ENCODE results near the gene ZNF697.
"Not testable (repeated sequence)": the region's sequence is repeated elsewhere in the genome, so short reads cannot be mapped to it uniquely, and the experiment has no call there.

ZNF697 gene

GRCh38 chr1:119602169-119602568 is 45.9 kb downstream of the ZNF697 start:
- peaks cover 10% of the 10 kb centered on the region for H3K4me1 ChIP-seq (ENCODE audit: control insufficient read depth, insufficient read depth, low read length, poor library complexity, severe bottlenecking)
- no peak overlapping the region for H3K4me3 ChIP-seq (ENCODE audit: extremely low read depth, insufficient read depth, low read length, poor library complexity, severe bottlenecking)
- H3K27ac ChIP-seq (ENCODE audit: low read depth, low read length, severe bottlenecking): no peak overlapping the region
- WGBS, 2 experiments (ENCODE audit: insufficient coverage in 2 of 2): 100% methylated on average over 2 of the region's 2 CpGs; no CpG with 5 or more reads in 1 of the 2 experiments
- no peaks in the 10 kb centered on the region for H3K36me3 ChIP-seq (ENCODE audit: control insufficient read depth, insufficient read depth, low read length)
- H3K9me3 ChIP-seq (ENCODE audit: control insufficient read depth, low read length): no peaks in the 10 kb centered on the region

GRCh38 chr1:119600976-119601375 is 47.1 kb downstream of the ZNF697 start:
- no peaks in the 10 kb centered on the region for H3K9me3 ChIP-seq (ENCODE audit: control insufficient read depth, low read length)
- no peaks in the 10 kb centered on the region for H3K36me3 ChIP-seq (ENCODE audit: control insufficient read depth, insufficient read depth, low read length)
- H3K4me1 ChIP-seq (ENCODE audit: control insufficient read depth, insufficient read depth, low read length, poor library complexity, severe bottlenecking): peaks cover 10% of the 10 kb centered on the region
- no peak overlapping the region for H3K4me3 ChIP-seq (ENCODE audit: extremely low read depth, insufficient read depth, low read length, poor library complexity, severe bottlenecking)
- H3K27ac ChIP-seq (ENCODE audit: low read depth, low read length, severe bottlenecking): no peak overlapping the region
- WGBS, 2 experiments (ENCODE audit: insufficient coverage in 2 of 2): no CpG with 5 or more reads among the region's 1 CpG

GRCh38 chr1:119600561-119600960 is 47.5 kb downstream of the ZNF697 start:
- 86 to 100% methylated on average over 2 to 3 of the region's 4 CpGs for WGBS, 2 experiments (ENCODE audit: insufficient coverage in 2 of 2)
- H3K4me1 ChIP-seq (ENCODE audit: control insufficient read depth, insufficient read depth, low read length, poor library complexity, severe bottlenecking): peaks cover 10% of the 10 kb centered on the region
- no peak overlapping the region for H3K27ac ChIP-seq (ENCODE audit: low read depth, low read length, severe bottlenecking)
- H3K9me3 ChIP-seq (ENCODE audit: control insufficient read depth, low read length): no peaks in the 10 kb centered on the region
- no peaks in the 10 kb centered on the region for H3K36me3 ChIP-seq (ENCODE audit: control insufficient read depth, insufficient read depth, low read length)
- H3K4me3 ChIP-seq (ENCODE audit: extremely low read depth, insufficient read depth, low read length, poor library complexity, severe bottlenecking): no peak overlapping the region

- no peak overlapping the region for H3K4me3 ChIP-seq (ENCODE audit: extremely low read depth, insufficient read depth, low read length, poor library complexity, severe bottlenecking)
- WGBS, 2 experiments (ENCODE audit: insufficient coverage in 2 of 2): 100% methylated on average over 2 of the region's 2 CpGs
- H3K9me3 ChIP-seq (ENCODE audit: control insufficient read depth, low read length): no peaks in the 10 kb centered on the region
- H3K4me1 ChIP-seq (ENCODE audit: control insufficient read depth, insufficient read depth, low read length, poor library complexity, severe bottlenecking): no peaks in the 10 kb centered on the region
- no peaks in the 10 kb centered on the region for H3K36me3 ChIP-seq (ENCODE audit: control insufficient read depth, insufficient read depth, low read length)
- no peak overlapping the region for H3K27ac ChIP-seq (ENCODE audit: low read depth, low read length, severe bottlenecking)
These were observed 52.5 kb downstream of the ZNF697 start for GRCh38 chr1:119595606-119596005.

- Histone ChIP-seq H3K36me3 (ENCODE audit: control insufficient read depth, insufficient read depth, low read length) (no peaks in the 10 kb centered on the region), H3K9me3 (ENCODE audit: control insufficient read depth, low read length) (no peaks in the 10 kb centered on the region), H3K27ac (ENCODE audit: low read depth, low read length, severe bottlenecking) (no peak overlapping the region), H3K4me3 (ENCODE audit: extremely low read depth, insufficient read depth, low read length, poor library complexity, severe bottlenecking) (no peak overlapping the region), H3K4me1 (ENCODE audit: control insufficient read depth, insufficient read depth, low read length, poor library complexity, severe bottlenecking) (no peaks in the 10 kb centered on the region)
- no CpG with 5 or more reads among the region's 2 CpGs for WGBS, 2 experiments (ENCODE audit: insufficient coverage in 2 of 2)
These were observed 52.9 kb downstream of the ZNF697 start for GRCh38 chr1:119595168-119595567.

GRCh38 chr1:119594376-119594775 is 53.7 kb downstream of the ZNF697 start:
- no peak overlapping the region for H3K4me3 ChIP-seq (ENCODE audit: extremely low read depth, insufficient read depth, low read length, poor library complexity, severe bottlenecking)
- no peak overlapping the region for H3K27ac ChIP-seq (ENCODE audit: low read depth, low read length, severe bottlenecking)
- 100% methylated on average over 1 of the region's 1 CpG; no CpG with 5 or more reads in 1 of the 2 experiments for WGBS, 2 experiments (ENCODE audit: insufficient coverage in 2 of 2)

GRCh38 chr1:119593805-119594204 is 54.3 kb downstream of the ZNF697 start:
- Histone ChIP-seq H3K27ac (ENCODE audit: low read depth, low read length, severe bottlenecking) (no peak overlapping the region), H3K9me3 (ENCODE audit: control insufficient read depth, low read length) (no peaks in the 10 kb centered on the region), H3K4me1 (ENCODE audit: control insufficient read depth, insufficient read depth, low read length, poor library complexity, severe bottlenecking) (no peaks in the 10 kb centered on the region), H3K4me3 (ENCODE audit: extremely low read depth, insufficient read depth, low read length, poor library complexity, severe bottlenecking) (no peak overlapping the region), H3K36me3 (ENCODE audit: control insufficient read depth, insufficient read depth, low read length) (no peaks in the 10 kb centered on the region)
- 100% methylated on average over 1 of the region's 1 CpG; no CpG with 5 or more reads in 1 of the 2 experiments for WGBS, 2 experiments (ENCODE audit: insufficient coverage in 2 of 2)

More at GRCh38 chr1:119594376-119594775, 53.7 kb downstream of the ZNF697 start:
- no peaks in the 10 kb centered on the region for H3K36me3 ChIP-seq (ENCODE audit: control insufficient read depth, insufficient read depth, low read length)
- no peaks in the 10 kb centered on the region for H3K9me3 ChIP-seq (ENCODE audit: control insufficient read depth, low read length)
- H3K4me1 ChIP-seq (ENCODE audit: control insufficient read depth, insufficient read depth, low read length, poor library complexity, severe bottlenecking): no peaks in the 10 kb centered on the region

GRCh38 chr1:119590393-119590792 is 57.7 kb downstream of the ZNF697 start:
- no peaks in the 10 kb centered on the region for H3K9me3 ChIP-seq (ENCODE audit: control insufficient read depth, low read length)
- no peaks in the 10 kb centered on the region for H3K4me1 ChIP-seq (ENCODE audit: control insufficient read depth, insufficient read depth, low read length, poor library complexity, severe bottlenecking)
- H3K4me3 ChIP-seq (ENCODE audit: extremely low read depth, insufficient read depth, low read length, poor library complexity, severe bottlenecking): no peak overlapping the region
- no peaks in the 10 kb centered on the region for H3K36me3 ChIP-seq (ENCODE audit: control insufficient read depth, insufficient read depth, low read length)
- H3K27ac ChIP-seq (ENCODE audit: low read depth, low read length, severe bottlenecking): no peak overlapping the region

- H3K4me1 ChIP-seq (ENCODE audit: control insufficient read depth, insufficient read depth, low read length, poor library complexity, severe bottlenecking): no peaks in the 10 kb centered on the region
- 94 to 96% methylated on average over 4 to 5 of the region's 5 CpGs for WGBS, 2 experiments (ENCODE audit: insufficient coverage in 2 of 2)
- H3K9me3 ChIP-seq (ENCODE audit: control insufficient read depth, low read length): no peaks in the 10 kb centered on the region
- H3K36me3 ChIP-seq (ENCODE audit: control insufficient read depth, insufficient read depth, low read length): no peaks in the 10 kb centered on the region
- H3K27ac ChIP-seq (ENCODE audit: low read depth, low read length, severe bottlenecking): no peak overlapping the region
- no peak overlapping the region for H3K4me3 ChIP-seq (ENCODE audit: extremely low read depth, insufficient read depth, low read length, poor library complexity, severe bottlenecking)
These were observed 59.4 kb downstream of the ZNF697 start for GRCh38 chr1:119588621-119589020.

- 83 to 100% methylated on average over 3 of the region's 3 CpGs for WGBS, 2 experiments (ENCODE audit: insufficient coverage in 2 of 2)
- Histone ChIP-seq H3K4me1 (ENCODE audit: control insufficient read depth, insufficient read depth, low read length, poor library complexity, severe bottlenecking) (no peaks in the 10 kb centered on the region), H3K27ac (ENCODE audit: low read depth, low read length, severe bottlenecking) (no peak overlapping the region), H3K36me3 (ENCODE audit: control insufficient read depth, insufficient read depth, low read length) (no peaks in the 10 kb centered on the region), H3K4me3 (ENCODE audit: extremely low read depth, insufficient read depth, low read length, poor library complexity, severe bottlenecking) (no peak overlapping the region), H3K9me3 (ENCODE audit: control insufficient read depth, low read length) (no peaks in the 10 kb centered on the region)
These were observed 60.7 kb downstream of the ZNF697 start for GRCh38 chr1:119587341-119587740.

- not testable (repeated sequence) for H3K27ac ChIP-seq (ENCODE audit: low read depth, low read length, severe bottlenecking); H3K4me1 ChIP-seq (ENCODE audit: control insufficient read depth, insufficient read depth, low read length, poor library complexity, severe bottlenecking); H3K9me3 ChIP-seq (ENCODE audit: control insufficient read depth, low read length); H3K36me3 ChIP-seq (ENCODE audit: control insufficient read depth, insufficient read depth, low read length); H3K4me3 ChIP-seq (ENCODE audit: extremely low read depth, insufficient read depth, low read length, poor library complexity, severe bottlenecking)
- 80% methylated on average over 1 of the region's 2 CpGs; no CpG with 5 or more reads in 1 of the 2 experiments for WGBS, 2 experiments (ENCODE audit: insufficient coverage in 2 of 2)
These were observed 62.3 kb downstream of the ZNF697 start for GRCh38 chr1:119585801-119586200.
